ENCODE results near the gene TIRAP. TPM values are rescaled to one million over a fixed set of nuclear protein-coding genes. Genes with fewer than 3 reads are reported as not detected.

TIRAP gene
- total and polyA plus RNA-seq, 9 of the 15 experiments (the other 6 are each of a cell fraction or from before 2014, with no cell fraction given), result 0.60 to 8.7 (median 3.7) TPM

GRCh38 chr11:126281245-126281644 is 1.6 kb upstream of the TIRAP start:
- POLR2A ChIA-PET, result interaction anchor here (0.6 to 2.5 kb wide), 5 partner anchors 8 to 144 kb away, joined by 3 to 14 read pairs (median 4); partner anchors contain the start of genes FAM118B, FOXRED1, RPUSD4 and SRPRA
- Histone ChIP-seq H3K4me1 (replicated peaks in 1 of 2; ENCODE audit: control insufficient read depth in 2 of 2, insufficient read depth in 2 of 2, low read length in 2 of 2) (peaks cover 19 to 26% of the 10 kb centered on the region in 2 experiments; a peak in 4 of 5 replicates), H3K9me3 (replicated peaks; ENCODE audit: control insufficient read depth, insufficient read depth, low read depth, low read length) (no peaks in the 10 kb centered on the region), H4K20me1 (replicated peaks; ENCODE audit: control insufficient read depth, insufficient read depth, low read length) (no peaks in the 10 kb centered on the region; the same call in 1 of the 2 replicates), H2AFZ (ENCODE audit: low read depth, low read length) (no peak overlapping the region), H3K36me3 (ENCODE audit: control insufficient read depth, insufficient read depth, low read length) (peaks cover 17% of the 10 kb centered on the region; the same call in 2 of the 3 replicates), H3K9me1 (ENCODE audit: control insufficient read depth, insufficient read depth, low read length) (no peaks in the 10 kb centered on the region), H3K27ac (ENCODE audit: extremely low read depth, low read depth, low read length) (no peak overlapping the region), H3K4me3 (no peak overlapping the region), H3K9ac (ENCODE audit: insufficient read depth in 1 of 2, low read depth in 2 of 2, low read length in 2 of 2) (peak overlapping the region in 1 of 2 experiments; percentile 74; a peak in 2 of 4 replicates), H3K27me3 (ENCODE audit: control insufficient read depth in 2 of 2, insufficient read depth in 2 of 2, low read length in 2 of 2) (no peaks in the 10 kb centered on the region), H3K79me2 (ENCODE audit: control insufficient read depth, insufficient read depth, low read length) (no peaks in the 10 kb centered on the region), H3K4me2 (ENCODE audit: insufficient read depth, low read length) (no peak overlapping the region)
- in situ Hi-C loops (cut with MboI), result no loop called here
- no peak for FAIRE-seq
- CTCF ChIA-PET (ENCODE audit: low intra/inter-chr PET ratio), result no interaction called here
- intact Hi-C loops (cut with micrococcal nuclease), result no loop called here
- WGBS (ENCODE audit: insufficient coverage, low coverage, missing lambda C conversion rate), result 46% methylated on average over 5 of the region's 6 CpGs
- no peak for ATAC-seq
- no peak for DNase-seq (ENCODE audit: extremely low read depth in 1 of 4, low spot score in 3 of 4)
- no TSS peak for BruUV-seq (replicated peaks)
- TF ChIP-seq CREB3 (tag; conservative IDR thresholded peaks at IDR 0.05; ENCODE audit: low read depth), result no peak
- TF ChIP-seq PBX2 (CRISPR knock-in tag; IDR thresholded peaks at IDR 0.05; ENCODE audit: low read depth), result no peak
- TF ChIP-seq PBX2 (tag; conservative IDR thresholded peaks at IDR 0.05; ENCODE audit: low read depth), result no peak
- no peak for TF ChIP-seq ARNT (IDR thresholded peaks at IDR 0.05)
- TF ChIP-seq JUND (IDR thresholded peaks at IDR 0.05; ENCODE audit: borderline replicate concordance, low read depth, low read length), result no peak
- TF ChIP-seq JUND (tag; IDR thresholded peaks at IDR 0.05; ENCODE audit: borderline replicate concordance, low read depth, low read length), result no peak
- TF ChIP-seq EZH2 (IDR thresholded peaks at IDR 0.05; ENCODE audit: borderline replicate concordance, low read depth, low read length), result no peak
- no peak for TF ChIP-seq POLR2H (tag; IDR thresholded peaks at IDR 0.05; ENCODE audit: low read depth)
- TF ChIP-seq YBX1 (IDR thresholded peaks at IDR 0.05), result no peak
- TF ChIP-seq ETV1 (tag; conservative IDR thresholded peaks at IDR 0.05; ENCODE audit: low read depth), result no peak
- TF ChIP-seq U2AF1 (optimal IDR thresholded peaks at IDR 0.05; ENCODE audit: low read depth, low read length), result no peak

Measured in K562 (cell line).